Epithelial cell of proximal tubule (primary cell): Measurements from ENCODE around the gene IGF1R. TPM values are rescaled to one million over a fixed set of nuclear protein-coding genes. Genes with fewer than 3 reads are reported as not detected.

Experiments
- DNase-seq: peaks from one replicate; pipeline ENCODE4 v3.0.0-alpha.2; 2011; ENCODE audit warnings: low read depth
- H3K4me3 ChIP-seq: 2 replicates; pipeline ENCODE4 v1.5.1; 2011; ENCODE audit warnings: low read depth, mild to moderate bottlenecking, low read length
- CTCF ChIP-seq: conservative IDR thresholded peaks from 2 replicates; pipeline ENCODE4 v1.5.1; 2012; ENCODE audit warnings: low read depth, mild to moderate bottlenecking, low read length
- total RNA-seq: library from RNA; depleted of rRNA; stranded (reverse); fragments of >200 nt; gene quantifications from 2 replicates; pipeline ENCODE4 v1.2.3, GENCODE V29; 2015

IGF1R gene
- total RNA-seq, 1 donor from 2014 or later = 14.5 TPM

DNA sequence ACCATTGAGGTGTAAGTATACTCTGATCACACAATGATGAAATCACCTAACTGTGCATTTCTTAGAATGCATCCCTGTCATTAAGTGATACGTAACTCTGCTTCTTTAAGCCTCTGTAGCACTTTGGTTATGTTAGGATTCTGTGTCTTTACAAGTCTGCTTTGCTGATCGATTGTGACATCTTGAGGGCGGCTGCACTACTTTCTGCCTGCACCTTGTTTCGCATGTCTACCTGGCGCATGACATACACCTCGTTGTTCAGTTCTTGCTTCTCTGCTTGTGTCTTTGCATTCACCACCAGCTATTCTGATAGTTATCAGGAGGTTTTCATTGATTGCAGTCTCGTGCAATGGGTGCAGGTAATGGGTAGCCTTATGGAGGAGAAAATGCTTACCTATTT is 32.7 kb downstream of the IGF1R start:
- TF ChIP-seq CTCF = no peak
- no peak overlapping the region for H3K4me3 ChIP-seq
- no peak for DNase-seq

GRCh38 chr15:98682992-98683701 is 34.8 kb downstream of the IGF1R start:
- H3K4me3 ChIP-seq = no peak overlapping the region
- TF ChIP-seq CTCF = no peak
- DNase-seq = no peak

DNA sequence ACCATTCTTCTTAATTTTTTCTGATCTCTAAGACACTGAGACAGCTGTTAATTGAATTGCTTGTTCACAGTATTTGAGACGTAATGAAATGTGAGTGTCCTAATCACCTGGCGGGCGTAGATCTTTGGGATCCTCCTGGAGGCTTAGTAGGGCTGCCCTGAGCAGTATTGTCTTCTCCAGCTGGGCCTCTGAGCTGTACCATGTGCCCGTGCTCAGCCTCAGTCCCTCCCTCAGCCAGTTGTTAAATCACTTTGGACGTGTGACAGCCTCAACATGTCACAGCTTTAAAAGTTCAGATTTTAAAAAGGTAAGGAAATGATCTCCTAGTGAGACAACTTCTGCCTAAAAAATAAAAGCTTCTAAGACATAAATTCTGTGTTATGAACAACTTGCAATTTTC is 35.5 kb downstream of the IGF1R start:
- no peak for DNase-seq
- TF ChIP-seq CTCF = no peak
- H3K4me3 ChIP-seq = no peak overlapping the region

GRCh38 chr15:98684436-98684835 is 36.1 kb downstream of the IGF1R start:
- H3K4me3 ChIP-seq = no peak overlapping the region
- no peak for DNase-seq
- TF ChIP-seq CTCF = no peak

- no peak for DNase-seq
- no peak for TF ChIP-seq CTCF
- H3K4me3 ChIP-seq = no peak overlapping the region
These were observed 36.7 kb downstream of the IGF1R start for GRCh38 chr15:98684995-98685525.

DNA sequence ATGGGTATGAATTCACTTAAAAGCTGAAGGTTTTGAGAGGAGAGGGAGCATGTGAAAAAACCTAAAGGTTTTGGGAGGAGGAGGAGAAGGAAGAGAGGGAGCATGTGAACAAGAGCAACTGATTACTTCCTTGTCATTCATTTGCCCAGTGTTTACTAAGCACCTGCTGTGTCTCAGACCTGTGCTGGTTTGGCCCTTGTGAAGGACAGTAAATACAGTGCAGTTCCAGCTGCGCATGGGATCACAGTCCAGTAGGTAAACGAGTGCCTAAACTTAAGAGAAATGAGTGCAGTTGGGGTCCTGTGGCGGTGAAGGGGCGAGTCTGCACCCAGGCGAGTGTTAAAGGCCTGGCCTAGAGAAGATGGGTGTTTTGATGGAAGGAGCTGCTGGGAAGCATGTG is 38.6 kb downstream of the IGF1R start:
- no peak for DNase-seq
- TF ChIP-seq CTCF = no peak
- H3K4me3 ChIP-seq = no peak overlapping the region

DNA sequence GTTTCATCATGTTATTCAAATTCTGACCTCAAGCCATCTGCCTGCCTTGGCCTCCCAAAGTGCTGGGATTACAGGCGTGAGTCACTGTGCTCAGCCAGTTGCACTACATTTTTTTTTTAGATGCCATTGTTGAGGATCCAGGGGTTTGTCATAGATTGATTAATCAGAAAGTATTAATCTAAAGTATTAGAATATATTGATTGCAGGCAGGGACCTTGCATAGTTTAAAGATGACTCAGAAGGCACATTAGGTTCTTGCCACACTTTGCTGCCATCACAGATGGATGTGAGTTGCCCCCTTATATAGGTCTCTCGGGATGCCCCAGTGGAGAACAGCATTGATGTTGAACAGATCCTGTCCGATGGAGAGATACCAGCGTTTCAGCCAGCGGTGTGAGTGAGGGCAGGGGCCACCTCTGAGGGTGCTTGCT is 41.1 kb downstream of the IGF1R start:
- DNase-seq = no peak

More for the DNA sequence above, 41.1 kb downstream of the IGF1R start:
- no peak overlapping the region for H3K4me3 ChIP-seq
- no peak for TF ChIP-seq CTCF
